GM21723 (cell line): ENCODE results near the gene RALGAPA2.

ENCODE experiments used
- ATAC-seq: cut with Tn5 transposase; IDR thresholded peaks from one replicate; pipeline ENCODE4 v1.9.1; 2021; ENCODE audit warnings: mild to moderate bottlenecking, moderate library complexity; ENCODE audit not compliant: unreplicated experiment

The RALGAPA2 gene

DNA sequence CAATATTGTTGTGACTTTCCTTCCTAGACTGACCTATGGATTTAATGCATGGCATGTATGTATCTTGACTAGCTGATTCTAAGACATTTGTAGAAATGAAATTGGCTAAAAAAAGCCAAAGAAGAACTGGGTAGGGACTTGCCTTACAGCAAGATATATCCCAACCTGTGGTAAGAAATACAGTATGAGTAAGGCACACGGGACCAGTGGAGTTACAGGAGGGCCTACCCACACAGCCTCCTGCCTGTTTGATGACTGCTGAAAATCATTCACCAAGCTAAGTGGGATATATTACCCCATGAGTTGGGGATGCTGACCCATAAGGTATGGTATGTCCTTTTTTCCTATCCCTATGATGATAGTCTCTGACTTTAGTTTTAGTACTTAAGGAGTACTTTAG, 232.3 kb downstream of the RALGAPA2 start:
- no peak for ATAC-seq

DNA sequence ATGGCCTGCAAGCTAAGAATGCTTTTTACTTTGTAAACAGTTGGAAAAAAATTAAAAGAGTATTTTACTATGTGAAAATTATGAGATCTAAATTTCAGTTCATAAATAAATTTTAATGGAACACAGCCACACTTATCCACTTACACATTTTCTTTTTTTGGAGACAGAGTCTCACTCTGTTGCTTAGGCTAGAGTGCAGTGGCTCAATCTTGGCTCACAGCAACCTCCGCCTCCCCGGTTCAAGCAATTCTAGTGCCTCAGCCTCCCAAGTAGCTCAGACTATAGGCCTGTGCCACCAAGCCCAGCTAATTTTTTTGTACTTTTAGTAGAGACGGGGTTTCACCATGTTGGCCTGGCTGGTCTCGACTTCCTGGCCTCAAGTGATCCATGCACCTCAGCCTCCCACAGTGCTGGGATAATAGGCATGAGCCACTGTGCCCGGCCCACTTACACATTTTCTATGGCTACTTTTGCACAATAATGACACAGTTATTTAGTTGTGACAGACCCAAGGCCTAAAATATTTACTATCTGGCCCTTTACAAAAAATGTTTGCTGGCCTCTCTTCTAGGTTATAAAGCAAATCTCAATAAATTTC, 234.9 kb downstream of the RALGAPA2 start:
- ATAC-seq: no peak

- no peak for ATAC-seq
Measured at GRCh38 chr20:20476504-20476903, 235.9 kb downstream of the RALGAPA2 start.

GRCh38 chr20:20473657-20474056, 238.8 kb downstream of the RALGAPA2 start:
- ATAC-seq: no peak

- ATAC-seq: no peak
Measured at GRCh38 chr20:20472684-20473274, 239.7 kb downstream of the RALGAPA2 start.

GRCh38 chr20:20466341-20466879, 246.0 kb downstream of the RALGAPA2 start:
- peak; percentile 85 for ATAC-seq

DNA sequence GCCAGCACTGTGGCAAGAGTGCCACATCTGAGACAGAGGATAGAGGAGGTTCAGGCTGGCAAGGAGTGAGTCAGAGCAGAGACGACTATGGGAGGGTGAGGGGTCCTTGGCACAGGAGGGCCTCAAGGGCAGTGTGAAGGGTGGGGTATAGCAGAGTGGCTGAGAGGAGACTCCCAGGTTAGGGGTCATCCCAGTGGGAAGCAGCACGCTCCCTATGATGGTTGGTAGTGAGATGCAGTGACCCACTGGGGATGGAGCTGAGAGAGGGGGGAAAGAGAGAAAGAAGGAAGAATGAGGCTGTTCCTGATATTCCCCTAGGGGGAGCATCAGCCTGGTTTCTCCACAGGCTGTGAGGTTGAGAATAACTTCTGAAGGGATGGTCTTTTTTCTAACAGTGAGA, 247.2 kb downstream of the RALGAPA2 start:
- ATAC-seq: no peak

DNA sequence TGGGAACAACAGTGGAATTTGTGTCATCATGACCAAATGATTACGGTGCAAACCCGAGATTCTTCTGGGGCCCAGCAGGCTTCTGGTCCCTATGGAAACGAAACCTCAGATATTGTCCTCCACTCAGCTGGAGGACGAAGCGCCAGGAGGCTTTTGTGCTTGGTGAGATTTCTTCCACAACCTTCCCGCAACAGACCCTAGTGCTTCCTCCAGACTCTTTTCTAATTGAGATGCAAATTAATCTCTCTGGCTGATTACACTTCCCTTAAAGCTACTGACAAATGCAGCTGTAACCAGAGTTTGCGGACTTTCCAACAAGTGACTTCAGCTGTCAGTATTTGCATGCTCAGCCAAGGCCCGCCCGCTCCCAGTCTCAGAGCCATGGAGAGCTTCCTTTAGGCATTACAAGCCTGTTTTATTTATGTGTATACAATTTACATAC, 248.5 kb downstream of the RALGAPA2 start:
- no peak for ATAC-seq

GRCh38 chr20:20462185-20462584, 250.3 kb downstream of the RALGAPA2 start:
- ATAC-seq: no peak

DNA sequence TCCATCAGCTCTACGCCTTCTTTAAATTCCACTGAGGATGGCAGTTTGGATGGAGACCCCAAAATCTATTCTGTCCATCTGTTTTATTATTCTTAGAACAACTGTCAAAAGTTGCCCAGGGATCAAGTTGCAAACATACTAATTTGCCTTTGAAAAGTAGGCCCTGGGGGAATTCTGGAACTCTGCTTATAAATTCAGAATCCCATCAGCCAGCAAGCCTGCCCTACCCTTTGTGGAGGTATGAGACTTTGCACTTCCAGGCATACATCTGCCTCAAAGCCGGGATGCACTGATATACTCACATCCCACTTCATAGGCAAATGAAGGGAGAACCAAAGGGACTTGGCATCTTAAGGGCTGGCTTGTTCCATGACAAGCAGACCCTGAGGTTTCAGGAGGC, 250.9 kb downstream of the RALGAPA2 start:
- ATAC-seq: no peak

GRCh38 chr20:20459726-20460125, 252.7 kb downstream of the RALGAPA2 start:
- ATAC-seq: no peak

- no peak for ATAC-seq
Measured at GRCh38 chr20:20457392-20458126, 254.9 kb downstream of the RALGAPA2 start.

- no peak for ATAC-seq
Measured at GRCh38 chr20:20456741-20457140, 255.7 kb downstream of the RALGAPA2 start.

DNA sequence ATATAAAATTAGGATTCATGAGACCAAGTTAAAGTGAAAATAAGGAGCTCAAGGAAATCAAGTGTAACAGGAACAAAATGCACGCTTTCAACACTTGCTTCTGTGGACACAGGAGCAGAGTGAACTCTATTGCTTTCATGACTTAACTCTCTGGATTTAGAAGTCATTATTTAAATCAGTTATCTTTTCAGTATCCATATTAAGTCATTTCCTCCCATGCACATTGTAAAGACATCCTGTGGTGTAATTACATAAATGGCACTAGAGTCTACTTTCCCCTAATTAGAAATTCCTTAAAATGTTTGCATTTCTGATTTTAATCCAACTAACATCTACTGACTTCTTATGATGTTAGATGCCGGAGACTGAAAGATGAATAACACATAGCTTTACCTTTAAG, 256.5 kb downstream of the RALGAPA2 start:
- ATAC-seq: no peak

- ATAC-seq: no peak
Measured at GRCh38 chr20:20454850-20455627, 257.4 kb downstream of the RALGAPA2 start.

DNA sequence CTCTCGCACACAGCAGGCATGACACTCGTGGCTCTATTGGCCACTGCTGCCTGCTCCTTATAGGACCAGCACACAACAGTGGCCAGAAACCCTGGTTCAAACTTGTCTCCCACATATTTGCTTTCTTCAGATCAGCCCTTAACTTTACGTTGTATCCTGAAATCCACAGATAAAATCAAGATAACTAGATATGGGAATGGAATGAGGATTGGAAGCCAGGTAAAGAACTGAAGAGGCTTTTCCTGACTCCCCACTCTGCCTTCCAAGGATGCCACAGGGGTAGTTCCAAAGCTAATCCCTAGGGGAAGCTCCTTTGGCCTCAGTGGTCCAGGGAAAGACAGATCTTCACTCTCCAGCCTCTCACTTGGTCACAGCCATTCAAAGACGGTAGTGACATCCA, 258.1 kb downstream of the RALGAPA2 start:
- no peak for ATAC-seq

GRCh38 chr20:20452254-20452676, 260.2 kb downstream of the RALGAPA2 start:
- ATAC-seq: peak; percentile 81

GRCh38 chr20:20450521-20450920, 261.9 kb downstream of the RALGAPA2 start:
- no peak for ATAC-seq

- no peak for ATAC-seq
Measured at GRCh38 chr20:20448881-20449280, 263.6 kb downstream of the RALGAPA2 start.

GRCh38 chr20:20447196-20447595, 265.2 kb downstream of the RALGAPA2 start:
- ATAC-seq: no peak

DNA sequence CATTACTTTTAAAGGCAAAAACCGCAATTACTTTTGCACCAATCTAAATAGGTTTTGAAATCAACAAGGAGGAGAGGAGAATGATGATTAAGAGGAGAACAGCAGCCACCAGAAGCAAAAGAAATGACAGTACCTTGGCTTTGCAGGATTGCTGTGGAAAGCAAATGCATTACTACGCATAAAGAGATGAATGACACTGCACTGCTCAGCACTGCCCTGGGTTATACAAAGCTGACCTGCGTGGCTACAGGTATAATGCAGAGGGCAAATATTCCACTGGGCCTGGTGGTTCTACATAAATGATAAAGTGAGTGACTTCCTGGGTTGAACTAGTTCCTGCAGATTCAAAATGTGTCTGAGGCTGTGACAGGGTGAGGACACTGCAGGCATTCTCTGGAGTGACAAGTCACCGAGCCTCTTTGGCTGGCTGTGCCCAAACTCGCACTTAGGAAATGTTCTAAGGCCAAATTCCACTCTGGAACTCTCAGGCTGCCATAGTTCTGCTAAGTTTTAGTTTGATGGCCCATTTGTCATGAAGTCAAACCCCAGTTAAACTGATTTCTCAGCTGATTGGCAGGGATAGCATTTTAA, 265.9 kb downstream of the RALGAPA2 start:
- no peak for ATAC-seq
